GM19025 (cell line): ENCODE results near the gene TBC1D23.
"Not testable (repeated sequence)": the region's sequence is repeated elsewhere in the genome, so short reads cannot be mapped to it uniquely, and the experiment has no call there.

Source experiments
- ATAC-seq: cut with Tn5 transposase; IDR thresholded peaks from one replicate; pipeline ENCODE4 v1.9.1; 2021; ENCODE audit warnings: mild to moderate bottlenecking, low read depth, moderate library complexity; ENCODE audit not compliant: unreplicated experiment

TBC1D23 gene

GRCh38 chr3:100260685-100261484 lies at the start of gene TBC1D23:
TBC1D23 (plus strand) TSS chr3:100260992; CDS start chr3:100261019, 27 bp downstream.
- peak; percentile 100 for ATAC-seq

- no peak for ATAC-seq
These were observed 46.8 kb upstream of the TBC1D23 start for GRCh38 chr3:100213891-100214573.

- ATAC-seq = no peak
These were observed 46.2 kb upstream of the TBC1D23 start for GRCh38 chr3:100214574-100214964.

GRCh38 chr3:100216713-100217112 lies 44.1 kb upstream of the TBC1D23 start:
- no peak for ATAC-seq

- ATAC-seq = no peak
These were observed 39.6 kb upstream of the TBC1D23 start for GRCh38 chr3:100221159-100221558.

- no peak for ATAC-seq
These were observed 35.6 kb upstream of the TBC1D23 start for GRCh38 chr3:100225193-100225592.

- ATAC-seq = no peak
These were observed 34.9 kb upstream of the TBC1D23 start for GRCh38 chr3:100225883-100226282.

GRCh38 chr3:100226712-100227429 lies 33.9 kb upstream of the TBC1D23 start:
- no peak for ATAC-seq

GRCh38 chr3:100227511-100227921 lies 33.3 kb upstream of the TBC1D23 start:
- no peak for ATAC-seq

GRCh38 chr3:100228247-100228646 lies 32.5 kb upstream of the TBC1D23 start:
- ATAC-seq = no peak

- ATAC-seq = not testable (repeated sequence)
These were observed 31.6 kb upstream of the TBC1D23 start for GRCh38 chr3:100229188-100229587.

GRCh38 chr3:100230710-100231109 lies 30.1 kb upstream of the TBC1D23 start:
- no peak for ATAC-seq

GRCh38 chr3:100231668-100232067 lies 29.1 kb upstream of the TBC1D23 start:
- ATAC-seq = no peak

GRCh38 chr3:100234364-100234763 lies 26.4 kb upstream of the TBC1D23 start:
- no peak for ATAC-seq

GRCh38 chr3:100238599-100238998 lies 22.2 kb upstream of the TBC1D23 start:
- ATAC-seq = no peak

GRCh38 chr3:100242471-100242870 lies 18.3 kb upstream of the TBC1D23 start:
- ATAC-seq = not testable (repeated sequence)

GRCh38 chr3:100244264-100244663 lies 16.5 kb upstream of the TBC1D23 start:
- no peak for ATAC-seq

- no peak for ATAC-seq
These were observed 15.7 kb upstream of the TBC1D23 start for GRCh38 chr3:100245136-100245535.

GRCh38 chr3:100245927-100246326 lies 14.9 kb upstream of the TBC1D23 start:
- no peak for ATAC-seq

- ATAC-seq = no peak
These were observed 13.8 kb upstream of the TBC1D23 start for GRCh38 chr3:100246999-100247398.

GRCh38 chr3:100252001-100252400 lies 8.8 kb upstream of the TBC1D23 start:
- no peak for ATAC-seq
